Right atrium auricular region (tissue), 2 donors: ENCODE measurements around the gene RAB3IL1. TPM values are rescaled to one million over a fixed set of nuclear protein-coding genes. Genes with fewer than 3 reads are reported as not detected.

Experiments used
- DNase-seq: peaks from one replicate; pipeline ENCODE4 v3.0.0-alpha.2; 2019; ENCODE audit warnings: low spot score
- H3K27ac ChIP-seq, 2 donors: fragments of 200-600 bp; sonication (generic); 1 replicate in 1 of 2; 2 replicates in 1 of 2; pipeline ENCODE4 v1.5.1; 2016 to 2019
- H3K27me3 ChIP-seq, 2 donors: fragments of 200-600 bp; sonication (generic); one replicate each; pipeline versions ENCODE4 v1.5.1 to v1.6.0; 2017 to 2019
- H3K36me3 ChIP-seq: fragments of 200-600 bp; sonication (generic); one replicate; pipeline ENCODE4 v1.5.1; 2016
- H3K4me1 ChIP-seq, 2 donors: fragments of 200-600 bp; sonication (generic); one replicate each; pipeline versions ENCODE4 v1.5.1 to v1.6.0; 2017 to 2019
- H3K4me3 ChIP-seq, 2 donors: fragments of 200-600 bp; sonication (generic); 1 replicate in 1 of 2; 2 replicates in 1 of 2; pipeline ENCODE4 v1.5.1; 2017 to 2019; ENCODE audit warnings: mild to moderate bottlenecking in 1 of 2, moderate library complexity in 1 of 2
- H3K9me3 ChIP-seq, 2 donors: fragments of 200-600 bp; sonication (generic); one replicate each; pipeline ENCODE4 v1.5.1; 2019
- total RNA-seq, 2 donors: library from RNA; depleted of rRNA; stranded (reverse); fragments of >200 nt; gene quantifications; one replicate each; pipeline ENCODE4 v1.1.0, GENCODE V29; 2016
- TF ChIP-seq, protein P1 (sequence below), 2 donors: fragments of 200-600 bp; sonication (generic); IDR thresholded peaks; one replicate each; pipeline ENCODE4 v1.5.1; 2019; ENCODE audit warnings: antibody characterized with exemption in 2 of 2

RAB3IL1 gene
- total RNA-seq, 2 donors from 2014 or later = 4.3 to 16.8 TPM

DNA sequence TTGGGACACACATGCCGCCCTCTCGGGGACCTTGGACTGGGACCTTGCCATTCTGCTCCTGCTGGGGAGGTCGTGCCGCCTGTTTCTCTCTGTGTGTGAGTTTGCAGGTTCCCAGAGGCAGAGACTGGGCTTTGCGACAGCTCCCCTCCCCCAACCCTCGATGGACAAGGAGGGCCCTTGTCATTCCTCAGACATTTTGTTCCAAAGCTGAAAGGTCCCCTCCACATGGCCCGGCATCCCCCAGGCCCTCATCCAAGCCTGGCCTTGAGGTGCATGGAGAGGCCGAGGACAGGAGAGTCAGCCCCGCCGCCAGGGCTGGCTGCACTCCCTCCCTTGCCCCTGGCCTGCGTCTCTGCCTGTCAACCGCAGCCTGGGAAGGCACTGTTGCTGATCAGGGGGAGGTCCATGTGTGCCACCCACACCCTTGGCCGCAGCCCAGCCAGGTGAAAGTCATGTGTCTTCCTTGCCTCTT, 63.6 kb downstream of the RAB3IL1 start:
- Histone ChIP-seq H3K36me3 (no peaks in the 10 kb centered on the region), H3K9me3 (no peaks in the 10 kb centered on the region), H3K27ac (no peak overlapping the region), H3K4me3 (no peak overlapping the region), H3K27me3 (no peaks in the 10 kb centered on the region), H3K4me1 (peaks cover 0 to 17% of the 10 kb centered on the region in 2 donors)
- DNase-seq = no peak
- TF ChIP-seq, protein P1, sequence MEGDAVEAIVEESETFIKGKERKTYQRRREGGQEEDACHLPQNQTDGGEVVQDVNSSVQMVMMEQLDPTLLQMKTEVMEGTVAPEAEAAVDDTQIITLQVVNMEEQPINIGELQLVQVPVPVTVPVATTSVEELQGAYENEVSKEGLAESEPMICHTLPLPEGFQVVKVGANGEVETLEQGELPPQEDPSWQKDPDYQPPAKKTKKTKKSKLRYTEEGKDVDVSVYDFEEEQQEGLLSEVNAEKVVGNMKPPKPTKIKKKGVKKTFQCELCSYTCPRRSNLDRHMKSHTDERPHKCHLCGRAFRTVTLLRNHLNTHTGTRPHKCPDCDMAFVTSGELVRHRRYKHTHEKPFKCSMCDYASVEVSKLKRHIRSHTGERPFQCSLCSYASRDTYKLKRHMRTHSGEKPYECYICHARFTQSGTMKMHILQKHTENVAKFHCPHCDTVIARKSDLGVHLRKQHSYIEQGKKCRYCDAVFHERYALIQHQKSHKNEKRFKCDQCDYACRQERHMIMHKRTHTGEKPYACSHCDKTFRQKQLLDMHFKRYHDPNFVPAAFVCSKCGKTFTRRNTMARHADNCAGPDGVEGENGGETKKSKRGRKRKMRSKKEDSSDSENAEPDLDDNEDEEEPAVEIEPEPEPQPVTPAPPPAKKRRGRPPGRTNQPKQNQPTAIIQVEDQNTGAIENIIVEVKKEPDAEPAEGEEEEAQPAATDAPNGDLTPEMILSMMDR (IDR thresholded peaks at IDR 0.05) = no peak

DNA sequence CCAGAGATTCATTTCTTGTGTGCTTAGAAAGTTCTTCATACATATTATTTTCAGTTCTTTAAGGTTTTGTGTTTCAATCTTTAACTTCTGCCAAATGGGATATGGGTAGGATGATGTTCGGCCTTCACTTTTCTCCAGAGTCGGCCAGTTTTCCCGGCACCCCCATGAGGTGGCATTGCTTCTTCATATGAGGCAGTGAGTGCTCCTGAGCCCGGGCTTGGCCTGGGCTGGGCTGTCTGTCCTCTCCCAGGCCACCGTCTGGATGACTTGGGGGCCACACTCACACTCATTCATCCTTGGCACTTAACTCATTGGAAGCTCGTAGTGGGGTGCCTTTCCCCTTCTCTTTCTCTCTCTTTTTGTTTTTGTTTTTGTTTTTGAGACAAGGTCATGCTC, 65.5 kb downstream of the RAB3IL1 start:
- peak overlapping the region; percentile 43 to 74 for H3K27ac ChIP-seq
- H3K9me3 ChIP-seq = no peaks in the 10 kb centered on the region
- H3K4me3 ChIP-seq = no peak overlapping the region
- H3K4me1 ChIP-seq = peaks cover 0 to 17% of the 10 kb centered on the region in 2 donors
- no peak for DNase-seq
- H3K36me3 ChIP-seq = no peaks in the 10 kb centered on the region
- TF ChIP-seq, protein P1 (IDR thresholded peaks at IDR 0.05) = no peak
- H3K27me3 ChIP-seq = no peaks in the 10 kb centered on the region

DNA sequence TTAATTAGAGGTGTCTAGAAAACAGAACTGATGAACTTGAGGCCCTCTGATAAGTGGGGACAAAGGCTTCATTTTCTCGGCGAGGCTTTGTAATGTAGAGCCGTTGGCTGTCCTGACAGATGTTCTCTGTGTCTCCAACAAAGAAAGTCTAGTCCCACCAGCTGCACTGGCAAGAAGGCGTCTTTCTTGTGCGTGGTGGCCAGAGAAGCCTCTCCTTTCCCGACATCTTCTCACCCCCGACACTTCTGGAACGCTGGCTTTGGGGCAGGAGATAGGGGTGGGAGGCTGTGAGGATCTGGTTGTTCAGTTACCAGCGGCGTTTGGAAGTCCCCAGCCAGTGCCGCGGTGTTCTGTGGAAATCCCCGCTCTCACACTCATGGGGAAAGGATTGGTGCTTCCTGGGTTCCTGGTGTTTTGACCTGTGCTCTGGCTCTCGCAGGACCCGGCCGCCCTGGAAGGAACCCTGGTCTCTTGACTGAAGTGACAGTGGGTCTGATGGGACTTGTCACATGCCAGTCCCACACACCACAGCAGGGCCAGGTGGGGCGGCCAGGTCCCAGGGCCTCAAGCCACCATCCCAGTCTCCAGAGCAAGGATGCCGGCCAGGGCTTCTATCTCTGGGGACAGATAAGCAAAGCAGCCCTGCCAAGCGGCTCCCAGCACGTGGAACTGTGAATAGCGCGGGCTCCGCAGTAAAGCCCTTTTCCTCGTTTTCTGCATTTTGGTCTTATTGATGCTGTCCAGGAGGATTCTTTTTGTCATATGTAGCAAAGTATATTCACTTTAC, 66.1 kb downstream of the RAB3IL1 start:
- TF ChIP-seq, protein P1 (IDR thresholded peaks at IDR 0.05) = no peak
- Histone ChIP-seq H3K4me1 (peaks cover 0 to 17% of the 10 kb centered on the region in 2 donors), H3K36me3 (no peaks in the 10 kb centered on the region), H3K27ac (peak overlapping the region; percentile 43 to 74), H3K27me3 (no peaks in the 10 kb centered on the region), H3K9me3 (no peaks in the 10 kb centered on the region), H3K4me3 (no peak overlapping the region)
- DNase-seq = peak; percentile 70

DNA sequence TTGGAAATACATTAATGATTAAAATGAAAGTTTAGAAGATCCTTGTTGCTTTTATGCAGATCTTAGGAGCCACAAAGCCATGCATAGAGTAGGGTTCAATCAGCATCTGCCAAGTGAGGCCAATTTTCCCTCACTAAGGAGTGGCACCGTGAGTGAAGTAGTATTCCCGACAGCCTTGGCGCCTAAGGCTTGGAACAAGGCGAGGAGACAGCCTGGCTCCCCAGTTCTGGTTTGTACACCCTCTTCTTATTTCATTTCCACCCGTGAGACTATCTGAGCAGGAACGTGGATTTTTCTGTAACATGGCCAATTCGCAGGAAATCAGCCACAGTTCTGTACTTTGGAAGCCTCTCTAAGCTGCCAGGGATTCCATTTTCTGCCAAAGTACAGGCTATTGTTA, 66.7 kb downstream of the RAB3IL1 start:
- Histone ChIP-seq H3K36me3 (no peaks in the 10 kb centered on the region), H3K4me3 (no peak overlapping the region), H3K27me3 (no peaks in the 10 kb centered on the region), H3K4me1 (peaks cover 0 to 17% of the 10 kb centered on the region in 2 donors), H3K27ac (peak overlapping the region; percentile 43 to 74), H3K9me3 (no peaks in the 10 kb centered on the region)
- TF ChIP-seq, protein P1 (IDR thresholded peaks at IDR 0.05) = no peak
- DNase-seq = no peak

DNA sequence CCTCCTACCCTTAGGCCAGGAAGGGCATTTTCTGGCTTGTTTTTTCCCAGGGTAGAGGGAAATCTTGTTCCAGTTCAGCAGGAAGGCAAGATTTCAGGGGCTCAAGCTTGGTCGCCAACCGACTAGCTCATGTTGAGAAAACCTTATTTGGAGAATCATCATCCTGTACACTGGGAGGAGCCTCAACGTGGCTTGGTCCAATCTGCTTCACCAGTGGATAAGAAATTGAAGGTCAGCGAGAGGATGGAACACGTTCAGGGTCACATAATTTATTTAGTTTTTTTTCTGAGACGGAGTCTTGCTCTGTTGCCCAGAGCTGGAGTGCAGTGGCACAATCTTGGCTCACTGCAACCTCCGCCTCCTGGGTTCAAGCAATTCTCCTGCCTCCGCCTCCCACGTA, 68.7 kb downstream of the RAB3IL1 start:
- Histone ChIP-seq H3K36me3 (no peaks in the 10 kb centered on the region), H3K4me1 (peaks cover 0 to 17% of the 10 kb centered on the region in 2 donors), H3K27ac (no peak overlapping the region), H3K4me3 (no peak overlapping the region), H3K27me3 (no peaks in the 10 kb centered on the region), H3K9me3 (no peaks in the 10 kb centered on the region)
- TF ChIP-seq, protein P1 (IDR thresholded peaks at IDR 0.05) = no peak
- DNase-seq = no peak
